PFSK-1 (cell line): ENCODE data around the gene SMTNL1.

Experiments
- POLR2AphosphoS5 ChIP-seq: IDR thresholded peaks from 2 replicates; pipeline ENCODE4 v1.6.1; 2012; ENCODE audit warnings: low read depth, mild to moderate bottlenecking, control low read depth, low read length, moderate library complexity
- TAF1 ChIP-seq: IDR thresholded peaks from 2 replicates; pipeline ENCODE4 v1.6.1; 2012; ENCODE audit warnings: low read length, control low read depth, borderline replicate concordance; ENCODE audit not compliant: insufficient read depth

GRCh38 chr11:57500926-57501325 is 36.5 kb upstream of the SMTNL1 start:
- no peak for TF ChIP-seq POLR2AphosphoS5
- TF ChIP-seq TAF1: no peak
